Thyroid gland (tissue), 4 donors: Measurements from ENCODE around the gene RTN4IP1.

ENCODE experiments used
- POLR2A ChIP-seq, 2 donors: fragments of 450-650 bp; IDR thresholded peaks; one replicate each; pipeline ENCODE4 v1.6.1; 2017; ENCODE audit warnings: antibody characterized with exemption in 2 of 2, mild to moderate bottlenecking in 2 of 2, moderate library complexity in 1 of 2
- TF ChIP-seq, protein P1 (sequence below), 6 experiments: fragments of 200-600 bp in 3 of 6; fragments of 450-650 bp in 3 of 6; sonication (generic) in 3 of 6; IDR thresholded peaks; one replicate each; pipeline ENCODE4 v1.5.1; 2016 to 2019; ENCODE audit warnings: antibody characterized with exemption in 6 of 6, mild to moderate bottlenecking in 2 of 6, inconsistent platforms in 1 of 6, moderate library complexity in 1 of 6

DNA sequence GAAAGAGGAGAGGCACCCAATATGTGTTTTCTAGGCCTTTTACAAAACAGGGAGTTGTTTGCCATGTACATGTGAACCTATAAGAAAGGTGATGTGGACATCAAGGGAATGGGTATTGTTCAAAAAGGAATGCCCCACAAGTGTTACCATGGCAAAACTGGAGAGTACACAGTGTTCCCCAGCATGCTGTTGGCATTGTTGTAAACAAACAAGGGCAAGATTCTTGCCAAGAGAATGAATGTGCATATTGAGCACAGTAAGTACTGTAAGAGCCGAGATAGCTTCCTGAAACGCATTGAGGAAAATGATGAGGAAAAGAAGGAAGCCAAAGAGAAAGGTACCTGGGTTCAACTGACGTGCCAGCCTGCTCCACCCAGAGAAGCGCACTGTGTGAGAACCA is 13.2 kb upstream of the RTN4IP1 start:
- TF ChIP-seq, protein P1, sequence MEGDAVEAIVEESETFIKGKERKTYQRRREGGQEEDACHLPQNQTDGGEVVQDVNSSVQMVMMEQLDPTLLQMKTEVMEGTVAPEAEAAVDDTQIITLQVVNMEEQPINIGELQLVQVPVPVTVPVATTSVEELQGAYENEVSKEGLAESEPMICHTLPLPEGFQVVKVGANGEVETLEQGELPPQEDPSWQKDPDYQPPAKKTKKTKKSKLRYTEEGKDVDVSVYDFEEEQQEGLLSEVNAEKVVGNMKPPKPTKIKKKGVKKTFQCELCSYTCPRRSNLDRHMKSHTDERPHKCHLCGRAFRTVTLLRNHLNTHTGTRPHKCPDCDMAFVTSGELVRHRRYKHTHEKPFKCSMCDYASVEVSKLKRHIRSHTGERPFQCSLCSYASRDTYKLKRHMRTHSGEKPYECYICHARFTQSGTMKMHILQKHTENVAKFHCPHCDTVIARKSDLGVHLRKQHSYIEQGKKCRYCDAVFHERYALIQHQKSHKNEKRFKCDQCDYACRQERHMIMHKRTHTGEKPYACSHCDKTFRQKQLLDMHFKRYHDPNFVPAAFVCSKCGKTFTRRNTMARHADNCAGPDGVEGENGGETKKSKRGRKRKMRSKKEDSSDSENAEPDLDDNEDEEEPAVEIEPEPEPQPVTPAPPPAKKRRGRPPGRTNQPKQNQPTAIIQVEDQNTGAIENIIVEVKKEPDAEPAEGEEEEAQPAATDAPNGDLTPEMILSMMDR (IDR thresholded peaks at IDR 0.05), result no peak
- no peak for TF ChIP-seq POLR2A (IDR thresholded peaks at IDR 0.05)
